Ishikawa (cell line): Measurements from ENCODE around the gene MORN4.

Source experiments
- REST ChIP-seq: IDR thresholded peaks from 2 replicates; pipeline ENCODE4 v1.6.1; 2012; ENCODE audit warnings: low read depth, mild to moderate bottlenecking
- TCF12 ChIP-seq: IDR thresholded peaks from 2 replicates; pipeline ENCODE4 v1.6.1; 2012; ENCODE audit warnings: low read depth

GRCh38 chr10:97659589-97659988 is 26.3 kb upstream of the MORN4 start:
- no peak for TF ChIP-seq REST
- TF ChIP-seq TCF12 = no peak
